HPDE6-E6E7 (cell line): Measurements from ENCODE around the gene SPA17.

ENCODE experiments used
- DNase-seq: peaks from one replicate; pipeline ENCODE4 v3.0.0; 2011; ENCODE audit warnings: missing footprints; ENCODE audit errors: extremely low spot score

Gene SPA17

DNA sequence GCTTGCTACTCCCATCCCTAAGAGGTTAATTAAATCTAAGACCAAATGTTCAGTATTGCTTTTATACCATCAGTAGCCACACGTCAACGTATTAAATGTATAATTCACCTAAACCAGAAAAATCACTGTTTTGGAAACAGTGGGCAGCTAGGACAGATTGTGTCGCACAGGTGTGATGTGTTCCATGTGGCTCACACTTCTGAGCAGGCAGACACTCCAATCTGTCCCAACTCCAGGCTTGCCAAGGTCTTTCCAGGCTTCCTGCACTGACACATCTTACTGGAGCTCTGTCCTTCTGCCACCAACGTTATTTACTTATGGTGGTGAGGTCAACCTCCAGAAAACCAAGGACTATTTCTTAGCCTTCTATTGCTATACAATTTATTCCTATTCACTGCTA, 11.6 kb upstream of the SPA17 start:
- no peak for DNase-seq

DNA sequence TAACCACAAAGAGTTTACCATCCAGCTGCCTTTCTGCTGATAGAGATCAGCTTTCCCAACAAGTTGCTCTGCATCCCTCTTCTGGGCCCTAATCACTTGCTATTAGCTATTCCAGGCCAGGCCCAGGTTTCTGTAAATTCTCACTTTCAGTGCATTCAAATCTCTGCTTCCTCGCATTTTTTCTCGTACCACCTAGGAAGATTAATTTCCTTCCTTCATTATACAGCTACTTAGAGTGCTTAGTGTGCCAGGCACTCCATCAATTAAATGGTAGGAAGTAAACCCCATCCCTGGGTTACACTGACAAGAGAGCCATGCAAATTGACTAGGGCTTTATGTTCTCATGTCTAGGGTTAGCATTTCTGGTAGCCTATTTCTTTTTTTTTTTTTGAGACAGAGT, 9.8 kb upstream of the SPA17 start:
- DNase-seq: no peak

DNA sequence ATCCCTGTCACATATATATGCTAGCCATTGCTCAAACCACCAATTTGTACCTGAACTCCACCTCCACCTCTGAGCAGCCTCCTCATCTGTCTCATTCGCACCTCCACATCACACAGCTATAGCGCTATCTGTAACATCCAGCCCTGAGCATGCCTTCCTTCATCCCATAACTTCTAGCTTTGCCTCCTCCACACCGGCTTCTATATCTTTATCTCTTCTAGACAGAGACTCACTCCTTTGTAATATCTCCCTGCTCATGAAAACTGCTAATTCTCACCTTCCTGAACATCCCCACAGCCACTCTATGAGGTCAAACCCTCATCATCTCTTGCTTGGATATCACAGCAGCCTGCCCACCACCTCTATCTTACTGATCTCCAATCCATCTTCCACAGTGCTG, 6.1 kb upstream of the SPA17 start:
- no peak for DNase-seq

DNA sequence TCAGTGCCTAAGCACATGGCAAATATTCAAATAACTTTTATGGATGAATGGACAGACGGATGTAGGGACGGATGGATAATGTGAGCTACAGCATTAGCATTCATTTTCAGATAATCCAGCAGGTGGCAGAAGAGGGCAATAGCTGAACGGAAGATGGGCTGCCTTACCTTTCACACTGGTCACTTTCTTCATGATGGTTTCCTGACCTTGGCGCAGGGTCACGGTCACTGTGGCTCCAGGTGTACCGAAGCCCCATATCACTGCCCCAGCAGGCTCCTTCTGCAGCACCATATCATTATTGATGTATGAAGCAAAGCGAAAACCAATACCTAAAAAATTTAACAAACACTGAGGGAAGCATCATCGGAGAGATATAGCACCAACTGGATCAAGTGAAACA, 4.5 kb upstream of the SPA17 start:
- DNase-seq: peak; percentile 59

DNA sequence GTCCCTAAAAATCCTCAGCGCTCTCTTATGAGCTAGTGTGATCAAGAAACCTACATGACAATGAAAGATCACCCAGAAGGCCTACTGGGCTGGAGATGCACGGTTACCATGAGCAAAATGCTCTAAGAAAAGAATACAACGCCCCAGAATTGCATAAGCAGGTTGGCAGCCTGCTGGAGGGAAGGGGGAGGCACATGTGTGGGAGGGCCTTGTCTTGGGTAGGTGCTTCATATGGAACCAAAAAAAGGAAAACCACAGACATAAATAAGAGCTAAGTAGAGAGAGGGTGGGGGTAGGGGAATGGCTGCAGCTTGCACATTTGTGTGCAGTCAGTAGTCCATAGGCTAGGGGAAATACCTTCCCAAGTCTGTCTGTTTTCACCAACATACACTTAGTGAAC, 3.0 kb upstream of the SPA17 start:
- DNase-seq: no peak

DNA sequence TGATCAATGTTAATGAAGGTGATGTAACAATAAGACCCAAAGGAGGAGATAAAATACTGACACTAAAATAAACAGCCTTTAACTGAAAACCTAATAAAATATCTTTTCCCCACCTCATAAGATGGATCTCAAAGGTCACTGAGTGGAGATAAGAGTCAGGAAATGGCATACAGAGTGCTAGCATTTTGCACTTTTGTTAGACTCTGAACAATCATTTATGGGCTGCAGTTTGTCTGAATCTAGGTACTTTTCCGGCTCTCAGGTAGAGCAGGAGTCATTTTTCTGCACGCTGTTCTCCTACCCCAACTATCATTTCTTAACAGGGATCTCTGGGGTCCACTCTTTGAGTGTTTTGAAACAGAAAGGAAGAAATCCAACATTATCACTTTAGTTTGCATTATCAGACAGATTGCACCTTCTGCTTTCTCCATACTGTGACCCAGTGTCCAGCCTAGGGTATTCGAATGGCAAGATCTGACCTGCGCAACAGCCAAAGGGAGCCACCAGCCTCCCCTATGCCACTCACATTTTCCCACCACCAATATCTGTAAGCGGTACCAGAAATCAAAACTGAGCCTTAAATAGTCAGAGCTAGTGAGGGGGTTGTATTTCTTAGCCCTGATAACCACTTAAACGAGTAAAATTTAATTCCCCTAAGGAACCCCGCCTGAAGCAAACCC, 1.0 kb upstream of the SPA17 start:
- no peak for DNase-seq

DNA sequence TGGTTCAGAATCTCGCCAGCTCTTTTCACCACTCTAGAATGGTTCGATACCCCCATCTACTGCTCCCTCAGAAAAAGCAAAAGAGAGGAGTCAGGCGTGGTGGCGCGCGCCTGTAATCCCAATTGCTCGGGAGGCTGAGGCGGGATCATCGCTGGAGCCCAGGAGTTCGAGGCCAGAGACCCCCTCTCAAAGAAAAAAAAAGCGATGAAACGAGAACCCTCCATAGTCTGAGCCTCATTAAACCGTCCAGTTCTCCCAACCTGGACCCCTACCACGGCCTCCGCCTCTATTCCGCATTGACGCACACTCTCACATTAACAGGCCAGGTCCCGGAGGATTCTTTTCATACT, 439 bp downstream of the SPA17 start:
- DNase-seq: no peak

DNA sequence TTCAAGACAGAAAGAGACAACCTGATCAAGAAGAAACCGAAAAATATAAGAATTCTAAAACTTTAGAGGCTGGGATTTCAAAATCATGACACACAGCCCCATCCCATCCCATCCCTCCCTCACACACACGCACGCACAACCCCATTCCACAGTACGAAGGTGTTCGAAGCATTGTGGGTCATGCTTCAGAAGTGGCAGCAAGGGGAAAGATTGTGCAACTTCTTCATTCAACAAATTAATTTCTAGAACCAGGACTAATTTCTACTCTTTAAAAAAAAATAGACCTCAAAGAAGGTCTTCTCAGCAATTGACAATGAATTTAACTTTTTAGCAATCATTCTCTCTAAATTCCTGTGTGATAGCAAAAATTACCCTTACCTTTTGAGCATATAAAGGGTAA, 867 bp downstream of the SPA17 start:
- no peak for DNase-seq

DNA sequence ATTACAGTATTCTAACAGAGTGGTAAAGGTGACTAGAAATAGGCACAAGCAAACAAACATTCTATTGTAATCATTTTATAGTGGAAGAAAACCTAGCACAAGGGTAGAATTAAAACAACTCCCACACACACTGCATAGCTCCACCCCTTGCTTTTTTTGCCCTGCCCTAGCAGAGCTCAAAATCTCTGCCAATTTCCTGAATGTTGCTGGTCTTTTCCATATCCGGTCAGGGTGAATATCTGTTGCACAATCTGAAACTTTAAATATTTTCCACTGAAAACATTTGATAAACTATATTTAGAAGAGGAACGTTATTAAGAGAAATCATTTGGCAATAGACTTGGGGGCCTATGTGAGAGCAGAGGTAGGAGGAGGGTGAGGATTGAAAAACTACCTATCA, 2.7 kb downstream of the SPA17 start:
- no peak for DNase-seq

DNA sequence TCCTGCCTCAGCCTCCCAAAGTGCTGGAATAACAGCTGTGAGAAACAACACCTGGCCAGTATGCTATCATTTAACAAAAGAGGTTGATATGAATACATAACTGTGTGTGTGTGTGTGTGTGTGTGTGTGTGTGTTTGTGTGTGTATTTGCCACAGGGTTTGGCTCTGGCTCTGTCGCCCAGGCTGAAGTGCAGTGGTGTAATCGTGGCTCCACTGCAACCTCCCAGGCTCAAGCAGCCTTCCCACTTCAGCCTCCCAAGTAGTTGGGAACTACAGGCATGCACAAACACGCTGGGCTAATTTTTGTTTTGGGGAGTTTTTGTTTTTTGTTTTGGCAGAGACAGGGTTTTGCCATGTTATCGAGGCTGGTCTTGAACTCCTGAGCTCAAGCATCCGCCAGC, 4.7 kb downstream of the SPA17 start:
- DNase-seq: no peak

DNA sequence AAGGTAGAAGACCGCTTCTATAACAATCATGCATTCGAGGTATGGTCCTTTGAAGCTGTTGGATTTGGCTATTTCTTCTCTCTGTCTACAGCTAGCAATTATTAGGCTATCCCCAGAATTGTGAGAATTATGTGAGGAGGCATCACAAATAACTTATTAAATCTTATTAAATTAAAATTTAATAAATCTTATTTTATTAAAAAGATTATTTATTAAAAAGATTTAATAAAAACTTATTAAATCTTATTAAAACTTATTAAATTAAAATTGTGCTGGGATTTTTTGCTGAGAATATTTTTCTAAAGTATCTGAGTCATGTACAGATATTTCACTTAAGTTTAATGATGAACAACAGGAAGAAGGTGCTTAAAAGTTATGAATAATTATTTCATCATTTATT, 7.7 kb downstream of the SPA17 start:
- DNase-seq: no peak

DNA sequence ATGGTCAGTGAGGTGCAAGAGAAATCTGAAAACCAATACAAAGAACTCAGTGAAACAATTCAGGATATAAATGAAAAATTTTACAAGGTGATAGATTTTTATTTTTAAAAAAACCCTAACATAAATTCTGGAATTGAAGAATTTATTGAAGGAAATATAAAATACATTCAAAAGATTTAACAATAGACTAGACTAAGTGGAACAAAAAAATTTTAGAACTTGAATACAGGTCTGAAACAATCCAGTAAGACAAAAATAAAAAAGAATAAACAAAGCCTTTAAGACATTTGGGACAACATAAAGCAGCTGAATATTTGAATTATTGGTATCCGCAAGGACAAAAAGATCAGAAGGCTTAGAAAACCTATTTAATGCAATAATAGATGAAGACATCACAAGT, 8.7 kb downstream of the SPA17 start:
- DNase-seq: no peak

DNA sequence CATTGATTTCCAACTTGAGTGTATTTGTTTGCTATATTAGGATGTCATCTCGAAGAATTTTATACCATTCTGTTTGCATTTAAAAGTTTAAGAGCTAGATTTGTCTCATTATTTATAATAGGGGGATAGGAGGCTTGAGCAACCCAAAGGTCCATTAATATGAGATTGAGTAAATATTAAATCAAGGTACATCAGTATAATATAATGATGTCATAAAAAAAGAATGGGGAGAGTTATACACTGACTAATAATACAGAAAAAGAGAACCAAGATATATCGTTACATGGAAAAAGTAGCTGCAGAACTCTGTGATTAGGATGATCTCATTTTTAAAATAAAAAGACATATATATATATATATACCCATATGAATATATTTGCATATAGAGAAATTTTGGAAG, 19.4 kb downstream of the SPA17 start:
- DNase-seq: no peak

DNA sequence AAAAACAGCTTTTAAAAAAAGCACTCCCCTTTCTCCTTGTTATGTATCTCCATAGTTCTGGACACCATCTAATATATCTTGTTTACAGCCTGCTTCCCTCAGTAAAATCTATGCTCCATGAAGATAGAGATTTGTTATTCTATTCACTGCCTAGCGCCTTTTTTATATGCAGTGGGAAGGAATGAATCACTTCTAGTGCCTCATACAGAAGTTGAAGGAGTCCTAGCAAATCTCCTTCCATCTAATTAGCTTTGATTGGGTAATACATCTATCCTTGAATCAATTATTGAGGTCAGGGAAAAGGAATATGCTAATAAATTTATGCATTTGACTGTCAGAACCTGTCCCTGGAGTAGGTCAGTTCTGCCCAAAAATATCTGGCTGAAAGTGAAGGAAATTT, 25.8 kb downstream of the SPA17 start:
- no peak for DNase-seq

DNA sequence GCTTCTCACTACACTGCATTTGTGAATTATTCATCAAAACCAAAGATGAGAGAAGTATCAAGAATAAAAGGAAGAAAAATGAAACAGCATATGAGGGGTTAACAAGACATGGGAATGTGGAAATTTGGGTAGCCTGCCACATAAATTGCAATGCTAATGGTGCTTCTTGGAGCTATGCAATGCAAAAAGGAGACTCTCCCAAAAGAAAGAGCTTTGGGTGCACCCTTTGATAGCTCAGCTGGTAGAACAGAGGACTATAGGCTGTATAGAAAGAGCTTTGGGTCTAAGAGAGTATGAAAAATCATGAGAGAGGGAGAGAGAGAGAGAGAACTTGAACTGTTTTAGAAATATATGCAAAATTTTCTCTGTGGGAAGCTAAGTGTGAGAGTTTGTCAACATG, 26.3 kb downstream of the SPA17 start:
- DNase-seq: no peak

DNA sequence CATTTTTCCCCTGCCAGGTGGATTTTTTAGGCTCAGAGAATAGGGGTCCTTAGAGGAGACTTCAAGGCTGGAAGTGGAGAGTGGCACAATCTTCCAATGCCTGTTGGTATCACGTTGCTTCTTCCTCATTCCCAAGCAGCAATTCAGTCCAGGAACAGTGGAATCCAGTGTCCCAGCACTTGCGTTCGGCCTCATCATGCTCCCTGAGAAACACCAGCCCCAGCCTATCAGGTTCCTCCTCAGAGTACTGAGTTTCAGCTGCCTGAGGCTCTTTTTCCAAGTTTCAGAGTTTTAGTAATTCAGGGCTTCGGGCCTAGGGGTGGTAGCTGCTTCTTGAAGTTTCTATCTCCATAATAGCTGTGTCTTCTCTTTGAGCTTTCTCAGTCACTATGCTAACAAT, 34.1 kb downstream of the SPA17 start:
- no peak for DNase-seq

DNA sequence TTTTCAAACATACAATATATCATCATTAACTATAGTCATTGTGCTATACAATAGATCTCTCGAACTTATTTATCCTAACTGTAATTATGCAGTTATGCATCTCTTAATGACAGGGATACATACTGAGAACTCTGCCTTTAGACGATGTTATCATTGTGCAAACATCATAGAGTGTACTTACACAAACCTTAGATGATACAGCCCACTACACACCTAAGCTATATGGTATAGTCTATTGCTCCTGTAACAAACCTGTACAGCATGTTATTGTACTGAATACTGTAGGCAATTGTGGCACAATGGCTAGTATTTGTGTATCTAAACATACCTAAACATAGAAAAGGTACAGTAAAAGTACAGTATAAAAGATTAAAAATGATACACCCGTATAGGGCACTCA, 38.7 kb downstream of the SPA17 start:
- no peak for DNase-seq

DNA sequence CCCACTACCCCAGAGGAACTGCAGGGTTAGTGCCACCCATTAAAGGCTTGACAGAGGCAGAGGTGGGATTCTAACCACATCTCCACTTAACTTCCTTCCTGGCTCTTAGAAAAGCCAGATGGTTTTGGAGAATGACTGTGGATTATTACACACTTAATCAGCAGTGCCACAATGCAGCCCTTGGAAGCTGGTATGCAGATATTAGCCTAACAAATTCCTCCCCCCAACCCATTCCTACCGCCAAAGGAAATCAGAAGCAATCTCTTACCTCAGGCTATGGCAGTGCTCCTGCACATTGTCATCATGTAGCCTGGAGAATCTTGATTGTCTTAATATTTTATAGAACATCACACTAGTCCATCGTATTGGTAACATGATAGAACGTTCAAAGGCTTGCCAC, 42.9 kb downstream of the SPA17 start:
- DNase-seq: no peak

DNA sequence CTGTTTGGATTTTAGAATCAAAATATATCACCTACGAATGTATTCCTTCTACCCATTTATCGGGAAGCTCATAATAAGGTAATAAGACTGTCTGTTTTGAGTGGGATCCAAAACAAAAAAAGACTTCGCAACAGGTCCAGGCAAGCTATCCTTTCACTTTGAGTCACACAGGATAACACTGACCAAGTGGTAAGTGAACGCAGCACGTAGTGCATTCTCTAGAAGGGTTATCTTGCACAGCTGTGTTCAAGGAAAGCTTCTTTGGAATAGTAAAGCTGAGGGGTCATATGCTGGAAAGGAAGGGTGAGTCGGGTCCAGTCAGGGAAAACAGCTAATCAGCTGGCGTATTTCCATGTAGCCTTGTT, 43.7 kb downstream of the SPA17 start:
- DNase-seq: peak; percentile 64

DNA sequence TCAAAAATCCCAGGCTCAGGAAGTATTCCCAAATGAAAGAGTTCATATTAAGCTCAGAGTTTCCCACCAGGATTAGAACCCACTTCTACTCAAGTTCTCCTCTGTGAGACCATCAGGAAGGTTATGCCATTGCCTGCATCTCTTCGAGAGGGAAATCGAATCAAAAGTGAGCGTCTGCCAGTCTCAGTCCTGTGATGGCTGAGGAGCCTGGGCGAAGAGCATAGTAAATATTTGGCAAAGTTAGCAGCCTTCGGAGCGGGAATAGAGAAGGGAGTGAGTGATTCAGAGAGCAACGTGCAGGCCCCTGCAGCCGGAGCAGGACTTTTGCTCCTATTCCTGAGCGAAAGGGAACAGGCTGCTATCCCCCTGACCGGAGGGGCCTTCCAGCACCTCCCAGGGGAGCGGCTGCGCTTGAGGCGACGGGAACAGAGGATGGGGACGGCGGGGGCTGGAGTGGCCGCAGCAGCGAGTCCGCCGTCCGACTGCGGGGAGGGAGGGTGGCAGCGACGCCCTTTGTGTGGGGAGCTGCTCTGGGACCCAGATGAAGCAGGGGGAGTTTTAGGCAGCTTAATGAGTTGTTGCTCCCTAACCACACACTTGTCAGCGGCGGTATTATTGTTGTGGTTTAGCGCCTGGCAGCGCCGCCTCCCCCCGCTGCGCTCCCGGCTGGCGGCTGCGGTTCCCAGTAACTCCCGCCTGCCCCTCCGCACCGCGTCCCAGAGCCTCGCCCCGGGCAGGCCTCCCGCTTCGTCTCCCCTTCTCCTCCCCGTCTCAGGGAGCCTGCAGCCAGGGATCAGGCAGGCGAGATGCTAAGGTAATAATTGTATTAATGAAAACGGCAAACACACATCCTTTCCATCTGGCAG, 44.3 kb downstream of the SPA17 start:
- peak; percentile 23 for DNase-seq

DNA sequence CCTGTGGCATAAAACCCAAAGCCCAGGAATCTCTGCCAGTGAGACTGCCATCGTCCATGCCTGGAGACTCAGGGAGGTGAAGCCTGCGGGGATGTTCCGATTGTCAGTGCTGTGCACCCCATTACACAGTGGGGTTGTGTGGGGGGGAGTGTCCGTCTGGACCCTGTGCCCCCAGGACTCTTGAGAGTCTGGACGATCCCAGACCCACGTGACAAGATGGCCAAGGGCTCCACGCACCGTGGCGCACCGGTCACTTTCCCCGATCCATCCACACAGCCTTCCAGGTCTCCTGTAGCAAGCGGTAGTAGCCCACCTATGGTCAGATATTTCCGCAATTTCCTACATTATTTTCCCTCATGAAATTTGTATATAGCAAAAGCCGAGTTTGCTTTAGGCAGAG, 45.1 kb downstream of the SPA17 start:
- no peak for DNase-seq

DNA sequence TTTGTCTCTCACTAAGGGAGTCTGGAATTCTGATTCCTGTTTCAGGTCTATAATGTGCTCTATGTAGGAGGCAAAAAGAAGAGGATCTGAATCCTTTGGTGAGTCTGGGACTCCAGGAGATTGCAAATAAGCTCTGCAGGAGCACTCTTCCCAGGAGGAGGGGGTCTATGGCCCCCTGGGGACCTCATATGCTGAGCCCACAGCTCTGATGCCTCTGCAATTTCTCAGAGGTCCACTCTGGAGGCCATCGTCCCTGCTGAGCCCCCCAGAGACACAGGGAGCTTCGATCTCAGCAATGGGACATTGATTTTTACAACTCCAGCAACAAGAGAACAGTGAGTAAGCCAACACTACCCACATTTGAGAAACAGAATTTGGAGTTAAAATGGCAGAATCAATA, 45.8 kb downstream of the SPA17 start:
- no peak for DNase-seq

DNA sequence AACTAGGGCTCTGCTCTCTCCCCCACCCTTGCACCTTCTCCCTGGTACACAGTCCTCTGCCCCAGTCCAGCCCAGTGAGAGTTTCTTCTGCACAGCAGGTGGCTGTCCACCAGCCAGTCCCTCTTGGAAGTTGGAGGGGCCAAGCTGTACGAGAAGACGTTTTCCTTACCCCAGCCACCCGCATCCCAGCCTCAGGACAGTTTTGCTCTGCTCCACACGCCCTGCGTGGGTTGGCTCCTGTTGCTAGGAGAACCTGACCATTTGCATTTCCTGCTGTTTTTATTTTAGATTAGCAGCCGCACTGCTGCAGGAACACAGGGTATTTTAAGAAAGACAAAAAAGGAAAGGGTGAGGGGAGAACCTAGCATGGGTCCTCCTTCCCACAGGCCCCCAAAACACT, 48.5 kb downstream of the SPA17 start:
- DNase-seq: no peak
